Transverse colon (tissue), 3 donors: ENCODE results near the gene DNAH1.

Experiments used
- CTCF ChIP-seq, 5 experiments: fragments of 200-600 bp in 3 of 5; fragments of 450-650 bp in 2 of 5; sonication (generic) in 3 of 5; IDR thresholded peaks; 1 replicate in 2 of 5; 2 replicates in 3 of 5; pipeline ENCODE4 v1.5.1; 2016 to 2017; ENCODE audit warnings: antibody characterized with exemption in 5 of 5, inconsistent platforms in 3 of 5, mild to moderate bottlenecking in 2 of 5, moderate library complexity in 1 of 5
- EP300 ChIP-seq: sonication (generic); formaldehyde crosslinking; IDR thresholded peaks from one replicate; pipeline ENCODE4 v1.6.1; 2017; ENCODE audit warnings: antibody characterized with exemption, low read depth
- POLR2A ChIP-seq: fragments of 450-650 bp; IDR thresholded peaks from one replicate; pipeline ENCODE4 v1.6.1; 2016; ENCODE audit warnings: antibody characterized with exemption, mild to moderate bottlenecking, moderate library complexity

DNA sequence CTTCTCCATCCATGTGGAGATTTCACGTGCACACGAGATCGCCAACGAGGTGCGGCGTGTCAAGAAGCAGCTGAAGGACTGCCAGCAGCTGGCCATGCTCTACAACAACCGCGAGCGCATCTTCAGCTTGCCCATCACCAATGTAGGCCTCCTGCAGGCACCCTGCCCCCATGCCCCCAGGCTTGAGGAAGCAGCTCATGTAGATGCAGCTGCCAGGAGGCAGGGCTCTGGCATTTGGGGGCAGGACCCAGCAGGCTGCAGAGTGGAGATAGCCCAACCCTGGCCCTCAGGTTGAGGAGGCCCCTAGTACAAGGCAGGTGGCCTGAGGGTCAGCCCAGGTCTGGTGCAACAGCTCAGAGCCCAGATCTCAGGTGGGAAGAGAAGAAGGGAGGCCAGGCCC lies 36.4 kb downstream of the DNAH1 start:
- no peak for TF ChIP-seq CTCF (IDR thresholded peaks at IDR 0.05)
- no peak for TF ChIP-seq POLR2A
- TF ChIP-seq EP300 = no peak
